HG03378 (cell line): ENCODE measurements around the gene SAT1.

Experiments
- ATAC-seq: cut with Tn5 transposase; IDR thresholded peaks from one replicate; pipeline ENCODE4 v1.9.1; 2021; ENCODE audit warnings: mild to moderate bottlenecking, moderate library complexity; ENCODE audit not compliant: unreplicated experiment

SAT1 gene

GRCh38 chrX:23773601-23774175, 9.3 kb upstream of the SAT1 start:
- peak; percentile 95 for ATAC-seq

DNA sequence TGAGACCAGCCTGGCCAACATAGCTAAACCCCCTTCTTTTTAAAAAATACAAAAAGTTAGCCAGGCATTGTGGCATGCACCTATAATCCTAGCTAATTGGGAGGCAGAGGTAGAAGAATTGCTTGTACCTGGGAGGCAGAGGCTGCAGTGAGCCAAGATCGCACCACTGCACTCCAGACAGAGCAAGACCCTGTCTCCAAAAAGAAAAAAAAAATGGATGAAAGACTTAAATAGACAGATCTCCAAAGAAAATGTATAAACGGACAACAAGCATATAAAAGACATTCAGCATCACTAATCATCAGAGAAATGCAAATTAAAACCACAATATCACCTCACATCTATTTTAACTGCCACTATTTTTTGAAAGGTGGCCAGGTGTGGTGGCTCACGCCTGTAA, 6.6 kb upstream of the SAT1 start:
- no peak for ATAC-seq

GRCh38 chrX:23779025-23779424, 3.9 kb upstream of the SAT1 start:
- ATAC-seq, result no peak

GRCh38 chrX:23782455-23782854, 518 bp upstream of the SAT1 start:
- no peak for ATAC-seq

- ATAC-seq, result no peak
Observed at GRCh38 chrX:23783589-23784469, 856 bp downstream of the SAT1 start.

- no peak for ATAC-seq
Observed at GRCh38 chrX:23784470-23785331, 1.7 kb downstream of the SAT1 start.

GRCh38 chrX:23785580-23785979, 2.6 kb downstream of the SAT1 start:
- ATAC-seq, result no peak

DNA sequence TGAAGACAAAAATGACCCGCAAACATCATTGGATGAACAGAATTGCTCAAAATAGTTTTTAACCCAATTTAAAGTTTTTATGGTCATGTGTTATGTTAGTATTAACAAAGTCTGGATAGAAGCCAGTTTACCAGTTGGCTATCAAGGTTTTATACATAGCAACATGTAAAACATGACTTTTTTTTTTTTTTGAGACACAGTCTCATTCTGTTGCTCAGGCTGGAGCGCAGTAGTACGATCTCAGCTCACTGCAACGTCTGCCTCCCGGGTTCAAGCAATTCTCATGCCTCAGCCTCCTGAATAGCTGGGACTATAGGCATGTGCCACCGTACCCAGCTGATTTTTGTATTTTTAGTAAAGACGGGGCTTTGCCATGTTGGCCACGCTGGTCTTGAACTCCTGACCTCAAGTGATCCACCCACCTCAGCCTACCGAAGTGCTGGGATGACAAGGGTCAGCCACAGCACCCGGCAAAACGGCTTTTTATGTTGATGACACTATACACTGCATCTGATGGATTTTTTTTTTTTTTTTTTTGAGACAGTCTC, 3.4 kb downstream of the SAT1 start:
- ATAC-seq, result no peak

DNA sequence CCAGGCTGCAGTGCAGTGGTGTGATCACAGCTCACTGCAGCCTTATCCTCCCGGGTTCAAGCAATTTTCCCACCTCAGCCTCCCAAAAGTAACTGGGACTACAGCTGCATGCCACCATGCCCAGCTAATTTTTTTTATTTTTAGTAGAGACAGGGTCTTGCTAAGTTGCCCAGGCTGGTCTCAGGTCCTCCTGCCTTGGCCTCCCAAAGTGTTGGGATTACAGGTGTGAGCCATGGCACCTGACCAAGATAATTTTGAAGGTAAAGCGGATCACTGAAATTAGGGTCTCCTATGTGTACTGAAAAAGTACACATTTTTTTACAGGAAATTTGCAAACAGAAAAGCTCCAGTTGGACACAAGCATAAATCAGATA, 4.8 kb downstream of the SAT1 start:
- ATAC-seq, result no peak

GRCh38 chrX:23788521-23788920, 5.5 kb downstream of the SAT1 start:
- ATAC-seq, result peak; percentile 63

- ATAC-seq, result no peak
Observed at GRCh38 chrX:23788946-23789345, 6.0 kb downstream of the SAT1 start.

DNA sequence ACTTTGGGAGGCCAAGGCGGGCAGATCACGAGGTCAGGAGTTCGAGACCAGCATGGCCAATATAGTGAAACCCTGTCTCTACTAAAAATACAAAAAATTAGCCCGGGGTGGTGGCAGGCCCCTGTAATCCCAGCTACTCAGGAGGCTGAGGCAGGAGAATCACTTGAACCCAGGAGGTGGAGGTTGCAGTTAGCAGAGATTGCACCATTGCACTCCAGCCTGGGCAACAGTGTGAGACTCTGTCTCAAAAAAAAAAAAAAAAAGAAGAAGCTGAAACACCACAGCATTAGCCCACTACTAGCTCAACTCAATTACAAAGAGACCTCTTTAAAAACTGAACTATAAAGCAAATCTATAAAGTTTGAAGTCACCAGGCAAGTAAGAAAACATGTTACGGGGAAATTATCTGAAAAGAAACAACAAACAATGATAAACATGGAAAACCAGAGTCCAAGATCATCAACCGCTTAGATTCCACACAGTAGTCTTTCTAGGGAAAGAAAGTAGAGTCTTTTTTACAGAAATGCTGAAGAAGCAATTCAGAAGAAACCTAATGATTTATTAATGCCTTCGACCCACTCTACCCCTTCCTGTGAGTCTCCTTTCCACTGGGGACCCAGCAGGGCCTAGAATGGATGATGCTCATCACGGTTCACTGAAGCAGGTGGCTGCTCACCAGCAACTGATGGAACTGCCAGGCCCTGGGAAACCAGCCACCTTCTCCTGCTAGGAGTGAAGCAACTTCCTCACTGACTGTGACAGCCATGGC, 6.6 kb downstream of the SAT1 start:
- ATAC-seq, result no peak

GRCh38 chrX:23790155-23790497, 7.2 kb downstream of the SAT1 start:
- ATAC-seq, result no peak

- no peak for ATAC-seq
Observed at GRCh38 chrX:23792861-23793553, 10.0 kb downstream of the SAT1 start.

DNA sequence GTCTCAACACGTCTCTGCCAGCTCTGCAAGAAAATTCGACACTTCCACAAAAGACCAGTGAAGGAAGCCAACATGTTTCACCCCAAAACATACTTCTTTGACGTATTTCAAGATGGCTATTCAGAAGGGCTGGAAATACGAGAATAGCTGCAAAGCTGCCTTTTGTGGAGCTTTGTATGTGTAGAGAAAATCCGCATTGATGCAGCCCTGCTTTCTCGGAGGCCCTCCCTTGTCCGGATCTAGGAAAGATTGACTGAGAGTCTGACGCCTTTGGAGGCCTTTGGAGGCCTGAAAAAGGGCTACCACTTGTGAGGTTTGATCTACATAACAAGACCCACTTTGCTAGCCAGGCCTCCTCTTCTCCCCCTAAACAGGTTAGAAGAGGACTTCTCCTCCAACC, 12.2 kb downstream of the SAT1 start:
- ATAC-seq, result no peak

DNA sequence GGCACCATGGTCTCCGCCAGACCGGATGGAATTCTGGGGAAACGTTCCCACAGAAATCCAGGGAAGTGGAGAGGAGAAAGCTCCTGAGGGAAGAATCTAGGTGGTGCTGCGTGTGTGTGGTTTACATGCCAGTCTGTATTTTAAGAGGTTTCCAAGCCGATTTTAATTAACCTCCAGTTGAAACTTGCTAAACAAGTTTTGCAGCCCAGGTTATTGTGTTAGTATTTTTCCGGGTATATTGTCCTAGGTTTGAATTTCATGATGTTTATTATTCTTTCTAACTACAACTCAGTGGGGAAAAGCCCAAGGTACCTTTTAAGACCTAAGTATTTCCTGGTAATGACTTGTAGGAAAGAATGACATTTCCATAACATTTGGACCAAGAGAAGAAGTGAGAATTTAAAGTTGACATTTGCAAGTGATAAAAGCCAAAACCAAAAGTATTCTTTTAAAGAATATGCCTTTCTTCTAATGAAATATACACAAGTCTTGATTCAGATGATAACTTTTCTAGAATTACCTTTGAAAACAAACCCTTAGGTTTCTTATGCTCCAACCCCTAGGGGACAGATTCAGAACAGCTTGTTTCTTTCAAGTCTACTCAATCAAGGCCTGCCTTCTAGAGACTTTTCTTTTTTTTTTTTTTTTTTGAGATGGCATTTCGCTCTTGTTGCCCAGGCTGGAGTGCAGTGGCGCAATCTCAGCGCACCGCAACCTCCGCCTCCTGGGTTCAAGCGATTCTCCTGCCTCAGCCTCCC, 14.6 kb downstream of the SAT1 start:
- ATAC-seq, result no peak

- no peak for ATAC-seq
Observed at GRCh38 chrX:23799469-23800065, 16.6 kb downstream of the SAT1 start.

DNA sequence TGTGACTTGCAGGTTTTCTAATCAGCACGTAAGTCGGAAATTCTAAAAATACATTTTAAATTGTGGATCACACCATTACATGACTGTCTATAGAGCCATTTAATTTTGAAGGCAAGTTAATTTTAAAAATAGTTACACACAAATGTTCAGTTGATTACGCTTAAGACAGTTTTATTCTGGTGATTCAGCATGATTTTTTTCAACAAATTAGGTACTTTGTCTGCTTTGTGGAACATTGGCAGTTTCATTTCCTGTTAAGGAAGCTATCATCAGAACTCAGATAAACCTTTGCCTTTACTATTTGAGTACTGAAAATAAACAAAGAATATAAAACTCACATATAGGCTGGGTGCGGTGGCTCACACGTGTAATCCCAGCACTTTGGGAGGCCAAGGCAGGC, 19.5 kb downstream of the SAT1 start:
- no peak for ATAC-seq

DNA sequence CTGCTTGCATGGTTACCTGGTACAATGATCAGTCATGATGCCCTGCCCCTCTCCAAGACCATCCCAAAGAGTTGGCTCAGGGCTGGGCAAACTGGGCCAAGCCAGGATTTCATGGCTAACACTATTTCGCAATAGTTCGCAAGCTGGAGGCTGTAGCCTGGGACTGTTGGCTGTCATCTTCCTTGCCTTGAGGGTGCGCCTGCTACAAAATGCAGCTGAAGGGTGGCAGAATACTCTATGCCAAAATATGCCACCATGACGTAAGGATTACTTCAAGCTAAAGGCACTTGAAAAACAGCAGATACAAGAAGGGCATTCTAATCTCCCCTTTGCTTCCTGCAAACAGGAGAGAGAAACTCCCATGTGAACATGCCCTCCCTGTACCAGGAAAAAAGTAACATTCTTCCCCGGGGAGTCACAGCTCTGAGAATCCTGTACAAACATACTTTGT, 21.0 kb downstream of the SAT1 start:
- ATAC-seq, result no peak
